BLaER1 treated with 17β-estradiol and CSF1 and Interleukin-3, amounts not matched to agents 10 nM and 100 nM (cell line): ENCODE results near the gene DNAJC12.

Source experiments
- H3K27ac ChIP-seq, 11 experiments: shearing (Covaris generic); formaldehyde crosslinking; 2 replicates each; pipeline ENCODE4 v1.8.1; 2022
- H3K27me3 ChIP-seq, 11 experiments: shearing (Covaris generic); formaldehyde crosslinking; 2 replicates each; pipeline ENCODE4 v1.8.1; 2022
- H3K36me3 ChIP-seq, 11 experiments: shearing (Covaris generic); formaldehyde crosslinking; 2 replicates each; pipeline ENCODE4 v1.8.1; 2022
- H3K4me1 ChIP-seq, 10 experiments: shearing (Covaris generic); formaldehyde crosslinking; 2 replicates each; pipeline ENCODE4 v1.8.1; 2022
- H3K4me2 ChIP-seq, 11 experiments: shearing (Covaris generic); formaldehyde crosslinking; 2 replicates each; pipeline ENCODE4 v1.8.1; 2022
- H3K4me3 ChIP-seq, 10 experiments: shearing (Covaris generic); formaldehyde crosslinking; 2 replicates each; pipeline ENCODE4 v1.8.1; 2022
- H3K9ac ChIP-seq, 11 experiments: shearing (Covaris generic); formaldehyde crosslinking; 2 replicates each; pipeline ENCODE4 v1.8.1; 2022
- H3K9me3 ChIP-seq, 11 experiments: shearing (Covaris generic); formaldehyde crosslinking; replicated peaks in 1 of 11; 2 replicates each; pipeline ENCODE4 v1.8.1; 2022
- H4K20me1 ChIP-seq, 11 experiments: shearing (Covaris generic); formaldehyde crosslinking; 2 replicates each; pipeline ENCODE4 v1.8.1; 2022
- Cebpa-rat ChIP-seq, 11 experiments: shearing (Covaris generic); IDR thresholded peaks; 2 replicates each; pipeline ENCODE4 v1.8.1; 2022

DNAJC12 gene

DNA sequence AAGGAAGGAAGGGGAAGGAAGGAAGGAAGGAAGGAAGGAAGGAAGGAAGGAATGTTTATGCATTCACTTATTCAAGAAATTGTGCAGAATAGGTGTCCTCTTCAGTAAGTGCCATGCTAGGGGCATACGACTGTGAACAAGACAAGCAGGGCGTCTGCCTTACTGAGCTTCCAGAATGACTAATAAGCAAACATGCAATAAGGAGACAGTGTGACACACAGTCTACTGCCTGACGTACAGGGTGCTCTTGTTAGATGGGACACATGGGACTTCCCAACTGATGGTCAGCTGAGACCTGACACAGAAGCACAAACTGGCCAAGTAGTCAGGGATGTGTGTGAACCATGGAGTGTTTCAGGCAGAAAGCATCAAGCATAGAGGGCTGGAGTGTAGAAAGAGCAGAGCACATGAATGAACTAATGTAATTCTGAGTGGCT lies 18.2 kb downstream of the DNAJC12 start:
- Histone ChIP-seq H3K9ac (no peak overlapping the region), H3K27ac (no peak overlapping the region), H3K4me2 (no peak overlapping the region), H3K9me3 (peaks cover 0 to 11% (median 9%) of the 10 kb centered on the region in 11 experiments; a peak in 11 of 22 replicates), H3K4me3 (no peak overlapping the region), H4K20me1 (no peaks in the 10 kb centered on the region), H3K4me1 (no peaks in the 10 kb centered on the region), H3K36me3 (no peaks in the 10 kb centered on the region), H3K27me3 (no peaks in the 10 kb centered on the region)
- TF ChIP-seq Cebpa-rat (IDR thresholded peaks at IDR 0.05): no peak

DNA sequence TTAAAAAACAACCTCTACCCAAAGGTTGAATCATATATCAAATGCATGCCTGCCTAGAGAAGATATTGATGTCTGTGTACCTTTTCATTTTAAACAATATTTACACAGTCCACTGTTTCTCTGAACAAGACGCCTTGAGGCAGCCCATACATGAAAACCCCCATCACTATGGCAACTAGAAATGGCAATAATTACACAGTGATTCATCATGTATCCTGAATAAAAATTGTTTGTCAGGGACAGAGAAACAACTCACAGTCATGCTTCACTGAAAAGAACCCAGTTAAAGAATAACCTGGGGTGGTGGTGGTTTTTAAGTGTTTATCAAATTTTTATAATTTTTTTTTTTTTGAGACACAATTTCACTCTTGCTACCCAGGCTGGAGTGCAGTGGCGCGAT lies 19.7 kb downstream of the DNAJC12 start:
- no peaks in the 10 kb centered on the region for H3K27me3 ChIP-seq
- no peak overlapping the region for H3K27ac ChIP-seq
- no peak overlapping the region for H3K4me3 ChIP-seq
- no peaks in the 10 kb centered on the region for H3K36me3 ChIP-seq
- TF ChIP-seq Cebpa-rat (IDR thresholded peaks at IDR 0.05): no peak
- no peaks in the 10 kb centered on the region for H3K4me1 ChIP-seq
- H3K9me3 ChIP-seq: peaks cover 0 to 11% (median 9%) of the 10 kb centered on the region in 11 experiments; a peak in 11 of 22 replicates
- no peak overlapping the region for H3K4me2 ChIP-seq
- H4K20me1 ChIP-seq: no peaks in the 10 kb centered on the region
- H3K9ac ChIP-seq: no peak overlapping the region

DNA sequence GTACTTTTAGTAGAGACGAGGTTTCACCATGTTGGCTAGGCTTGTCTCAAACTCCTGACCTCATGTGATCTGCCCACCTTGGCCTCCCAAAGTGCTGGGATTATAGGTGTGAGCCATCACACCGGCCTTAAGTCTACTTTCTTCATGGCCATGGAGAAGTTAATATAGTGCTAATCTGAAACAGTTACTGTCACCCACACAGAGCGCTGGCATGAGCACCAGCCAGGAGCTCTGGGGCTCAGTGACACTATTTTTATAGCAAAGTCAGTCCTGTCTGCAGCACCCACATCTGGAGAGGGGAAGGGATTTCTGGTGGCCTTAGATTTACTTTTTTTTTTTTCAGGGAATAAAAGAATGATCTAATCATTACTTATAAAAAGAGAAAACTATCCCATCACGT lies 21.3 kb downstream of the DNAJC12 start:
- Histone ChIP-seq H3K4me2 (no peak overlapping the region), H3K36me3 (no peaks in the 10 kb centered on the region), H4K20me1 (no peaks in the 10 kb centered on the region), H3K9me3 (peaks cover 0 to 11% (median 9%) of the 10 kb centered on the region in 11 experiments; a peak in 11 of 22 replicates), H3K27me3 (no peaks in the 10 kb centered on the region), H3K4me3 (no peak overlapping the region), H3K27ac (no peak overlapping the region), H3K4me1 (no peaks in the 10 kb centered on the region), H3K9ac (no peak overlapping the region)
- no peak for TF ChIP-seq Cebpa-rat (IDR thresholded peaks at IDR 0.05)

DNA sequence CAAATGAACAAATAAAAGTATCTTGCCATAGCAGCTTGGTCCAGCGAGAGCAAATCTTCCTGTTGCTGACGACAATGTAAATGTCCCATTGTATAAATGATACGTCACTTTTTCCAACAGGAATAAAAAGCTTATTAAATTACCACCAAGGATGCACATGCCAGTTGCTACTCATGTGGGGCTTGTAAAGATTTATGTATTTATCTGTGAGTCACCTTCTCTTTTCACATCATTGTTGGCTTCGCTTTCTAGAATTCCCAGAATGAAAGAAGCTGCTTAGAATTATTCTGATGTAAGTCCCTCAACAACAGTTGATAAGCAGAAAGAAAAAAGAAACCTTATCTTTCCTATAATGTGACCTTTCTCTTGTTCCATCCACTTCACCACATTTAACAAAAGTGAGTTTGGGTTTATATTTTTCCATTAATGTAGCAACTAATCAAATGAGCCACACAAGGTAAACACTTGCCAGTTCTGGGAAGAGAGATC lies 22.4 kb downstream of the DNAJC12 start:
- no peak overlapping the region for H3K4me3 ChIP-seq
- no peak overlapping the region for H3K9ac ChIP-seq
- no peaks in the 10 kb centered on the region for H3K4me1 ChIP-seq
- H3K4me2 ChIP-seq: no peak overlapping the region
- no peaks in the 10 kb centered on the region for H3K27me3 ChIP-seq
- H3K9me3 ChIP-seq: peaks cover 0 to 11% (median 9%) of the 10 kb centered on the region in 11 experiments; a peak in 11 of 22 replicates
- TF ChIP-seq Cebpa-rat (IDR thresholded peaks at IDR 0.05): no peak
- H4K20me1 ChIP-seq: no peaks in the 10 kb centered on the region
- no peak overlapping the region for H3K27ac ChIP-seq
- H3K36me3 ChIP-seq: no peaks in the 10 kb centered on the region

DNA sequence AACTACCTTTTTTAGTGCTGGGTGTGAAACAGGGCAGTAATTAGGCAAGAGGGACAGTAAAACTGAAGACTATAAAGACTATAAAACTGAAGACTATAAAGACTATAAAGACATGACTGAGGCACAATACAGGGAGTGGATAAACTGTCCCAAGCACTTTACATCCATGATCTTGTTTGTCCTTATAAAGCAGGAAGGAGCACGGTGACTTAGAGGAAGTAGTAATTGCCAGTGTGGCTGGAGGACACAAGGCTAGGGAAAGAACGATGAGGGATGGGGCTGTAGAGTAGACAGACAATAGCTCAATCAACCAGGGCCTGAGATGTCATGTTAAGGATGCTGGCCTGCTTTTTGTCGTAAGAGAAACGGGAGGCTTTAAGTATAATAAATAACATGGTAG lies 26.0 kb downstream of the DNAJC12 start:
- Histone ChIP-seq H3K36me3 (no peaks in the 10 kb centered on the region), H3K4me1 (no peaks in the 10 kb centered on the region), H3K9ac (no peak overlapping the region), H3K27ac (no peak overlapping the region), H3K9me3 (no peaks in the 10 kb centered on the region), H3K4me2 (no peak overlapping the region), H3K27me3 (no peaks in the 10 kb centered on the region), H4K20me1 (no peaks in the 10 kb centered on the region), H3K4me3 (no peak overlapping the region)
- TF ChIP-seq Cebpa-rat (IDR thresholded peaks at IDR 0.05): no peak

DNA sequence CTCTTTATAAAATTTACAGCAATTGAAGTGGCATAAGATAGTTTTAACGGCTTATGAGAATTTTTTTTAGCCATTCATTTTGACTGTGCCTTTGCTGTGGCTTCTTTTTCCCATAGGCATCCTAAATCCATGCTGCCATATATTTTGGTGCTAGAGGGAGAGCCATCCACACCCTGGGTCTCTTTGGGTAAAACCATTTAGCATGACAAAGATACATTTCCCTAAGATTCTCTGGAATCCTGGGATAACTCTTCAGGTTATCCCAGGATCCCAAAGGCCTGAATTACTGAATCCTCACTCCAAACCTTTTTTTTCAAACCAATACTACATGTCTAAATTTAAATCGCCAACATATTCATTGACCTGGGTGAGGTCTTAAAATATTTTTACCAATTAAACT lies 28.9 kb downstream of the DNAJC12 start:
- Histone ChIP-seq H3K4me1 (no peaks in the 10 kb centered on the region), H3K27me3 (no peaks in the 10 kb centered on the region), H3K4me2 (no peak overlapping the region), H3K4me3 (no peak overlapping the region), H4K20me1 (no peaks in the 10 kb centered on the region), H3K36me3 (no peaks in the 10 kb centered on the region), H3K9me3 (no peaks in the 10 kb centered on the region), H3K9ac (no peak overlapping the region), H3K27ac (no peak overlapping the region)
- no peak for TF ChIP-seq Cebpa-rat (IDR thresholded peaks at IDR 0.05)

DNA sequence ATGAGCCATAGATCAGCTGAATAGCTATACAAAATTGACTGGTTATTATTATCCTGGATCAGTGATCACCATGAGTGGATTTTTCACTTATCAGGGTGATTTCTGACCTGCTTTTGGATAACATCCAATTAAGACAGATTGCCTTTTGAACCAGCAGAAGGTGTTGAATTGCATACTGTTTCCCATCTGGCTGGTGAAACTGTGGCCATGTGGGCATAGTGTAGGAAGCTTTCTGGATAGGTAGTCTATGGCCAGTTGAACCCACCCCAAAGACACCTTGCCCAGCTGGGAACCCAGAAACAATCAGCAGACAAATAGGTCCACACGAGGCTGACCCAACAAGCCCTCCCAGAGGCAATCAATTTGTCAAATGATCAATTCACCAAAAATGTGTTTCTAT lies 29.3 kb downstream of the DNAJC12 start:
- no peaks in the 10 kb centered on the region for H3K36me3 ChIP-seq
- H3K4me3 ChIP-seq: no peak overlapping the region
- no peaks in the 10 kb centered on the region for H4K20me1 ChIP-seq
- no peaks in the 10 kb centered on the region for H3K4me1 ChIP-seq
- H3K4me2 ChIP-seq: no peak overlapping the region
- H3K27me3 ChIP-seq: no peaks in the 10 kb centered on the region
- TF ChIP-seq Cebpa-rat (IDR thresholded peaks at IDR 0.05): no peak
- H3K9me3 ChIP-seq: no peaks in the 10 kb centered on the region
- no peak overlapping the region for H3K27ac ChIP-seq
- H3K9ac ChIP-seq: no peak overlapping the region

DNA sequence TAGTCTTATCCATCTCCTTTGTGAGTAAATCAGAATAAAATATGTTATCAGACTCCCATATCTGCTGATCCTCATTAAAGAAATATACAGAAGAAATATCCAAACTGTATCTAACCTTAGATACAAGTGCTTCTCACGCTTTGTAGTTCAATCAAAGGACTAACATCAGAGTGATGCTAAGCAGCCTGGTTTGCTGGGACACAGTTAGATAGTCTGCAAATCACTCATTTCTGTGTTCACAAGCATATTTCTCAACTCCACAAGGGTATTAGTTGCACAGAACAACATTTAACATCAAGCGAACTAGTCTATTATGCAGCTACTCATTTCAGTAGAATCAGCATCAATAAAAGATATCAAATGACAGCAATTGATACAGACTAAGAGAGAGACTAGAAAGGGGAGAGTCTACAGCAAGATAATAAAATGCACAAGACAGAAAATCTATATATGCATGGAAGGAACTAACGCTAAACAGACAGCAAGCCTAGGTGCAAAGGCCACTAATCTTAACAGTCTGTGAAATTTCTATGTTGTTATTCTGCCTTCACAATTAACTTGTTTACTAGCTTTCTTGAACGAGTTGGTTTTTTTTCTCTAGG lies 30.0 kb downstream of the DNAJC12 start:
- H3K27me3 ChIP-seq: no peaks in the 10 kb centered on the region
- no peak for TF ChIP-seq Cebpa-rat (IDR thresholded peaks at IDR 0.05)
- H3K36me3 ChIP-seq: no peaks in the 10 kb centered on the region
- no peaks in the 10 kb centered on the region for H4K20me1 ChIP-seq
- no peak overlapping the region for H3K4me3 ChIP-seq
- no peak overlapping the region for H3K4me2 ChIP-seq
- no peaks in the 10 kb centered on the region for H3K4me1 ChIP-seq
- H3K9me3 ChIP-seq: no peaks in the 10 kb centered on the region
- H3K27ac ChIP-seq: no peak overlapping the region
- no peak overlapping the region for H3K9ac ChIP-seq

DNA sequence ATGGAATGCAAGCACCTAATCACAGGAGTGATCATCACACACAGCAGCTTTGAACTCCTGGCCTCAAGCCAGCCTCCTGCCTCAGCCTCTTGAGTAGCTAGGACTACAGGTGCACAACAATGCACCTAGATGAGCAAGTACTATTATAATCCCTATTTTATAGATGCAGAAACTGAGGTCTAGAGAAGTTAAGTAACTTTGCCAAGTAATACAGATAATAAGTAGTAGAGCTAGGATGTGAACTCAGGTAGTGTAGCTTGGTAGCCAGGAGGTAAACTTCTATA lies 33.7 kb downstream of the DNAJC12 start:
- no peaks in the 10 kb centered on the region for H3K36me3 ChIP-seq
- H3K27me3 ChIP-seq: no peaks in the 10 kb centered on the region
- no peak overlapping the region for H3K9ac ChIP-seq
- H3K27ac ChIP-seq: no peak overlapping the region
- H3K9me3 ChIP-seq: no peaks in the 10 kb centered on the region
- H3K4me1 ChIP-seq: no peaks in the 10 kb centered on the region
- no peaks in the 10 kb centered on the region for H4K20me1 ChIP-seq
- TF ChIP-seq Cebpa-rat (IDR thresholded peaks at IDR 0.05): no peak
- H3K4me3 ChIP-seq: no peak overlapping the region
- no peak overlapping the region for H3K4me2 ChIP-seq

DNA sequence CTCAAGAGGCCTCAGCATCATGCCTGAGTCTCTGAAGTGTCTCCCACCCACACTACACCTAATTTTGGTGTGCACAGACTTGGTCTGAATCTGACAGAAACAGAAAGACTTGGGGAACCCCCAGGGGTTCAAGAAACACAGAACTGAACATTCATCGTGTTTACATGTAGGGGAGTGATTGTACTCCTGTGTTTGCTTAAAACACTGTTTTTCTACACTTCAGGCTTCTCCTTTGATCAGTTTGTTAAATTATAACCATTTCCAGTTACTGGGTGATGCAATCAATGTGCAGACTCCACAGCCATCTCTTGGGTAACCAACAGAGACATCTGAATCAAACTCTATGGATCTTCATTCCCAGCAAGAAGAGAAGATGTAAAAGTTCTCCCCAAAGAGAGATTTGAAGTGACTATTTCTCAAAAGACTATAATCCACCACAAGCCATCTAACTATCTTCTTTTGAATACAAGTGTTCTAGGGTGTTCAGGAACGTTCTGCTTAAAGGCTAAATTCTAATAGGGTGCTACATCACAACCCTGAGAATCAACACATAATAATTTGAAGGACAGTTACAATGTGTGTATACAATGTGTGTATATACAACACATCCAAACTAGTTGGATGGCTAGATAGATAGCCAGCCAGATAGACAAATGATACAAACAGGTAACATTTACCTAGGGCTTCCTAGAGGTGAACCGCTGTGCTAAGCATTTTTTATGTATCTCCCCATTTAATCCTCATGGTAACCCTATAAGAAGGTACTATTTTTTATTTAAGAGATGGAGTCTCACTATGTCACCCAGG lies 34.2 kb downstream of the DNAJC12 start:
- TF ChIP-seq Cebpa-rat (IDR thresholded peaks at IDR 0.05): no peak

More for the DNA sequence above, 34.2 kb downstream of the DNAJC12 start:
- Histone ChIP-seq H3K9me3 (no peaks in the 10 kb centered on the region), H3K4me2 (no peak overlapping the region), H3K36me3 (no peaks in the 10 kb centered on the region), H3K4me1 (no peaks in the 10 kb centered on the region), H4K20me1 (no peaks in the 10 kb centered on the region), H3K9ac (no peak overlapping the region), H3K27me3 (no peaks in the 10 kb centered on the region), H3K27ac (no peak overlapping the region), H3K4me3 (no peak overlapping the region)
